Hippocampal formation (tissue), 2 donors: ENCODE results near the gene GUCY2D.
"Not testable (repeated sequence)": the region's sequence is repeated elsewhere in the genome, so short reads cannot be mapped to it uniquely, and the experiment has no call there.

Source experiments
- DNase-seq, 2 donors: peaks; one replicate each; lab custom pipeline; 2025; lab: John Stamatoyannopoulos, UW

Gene GUCY2D

DNA sequence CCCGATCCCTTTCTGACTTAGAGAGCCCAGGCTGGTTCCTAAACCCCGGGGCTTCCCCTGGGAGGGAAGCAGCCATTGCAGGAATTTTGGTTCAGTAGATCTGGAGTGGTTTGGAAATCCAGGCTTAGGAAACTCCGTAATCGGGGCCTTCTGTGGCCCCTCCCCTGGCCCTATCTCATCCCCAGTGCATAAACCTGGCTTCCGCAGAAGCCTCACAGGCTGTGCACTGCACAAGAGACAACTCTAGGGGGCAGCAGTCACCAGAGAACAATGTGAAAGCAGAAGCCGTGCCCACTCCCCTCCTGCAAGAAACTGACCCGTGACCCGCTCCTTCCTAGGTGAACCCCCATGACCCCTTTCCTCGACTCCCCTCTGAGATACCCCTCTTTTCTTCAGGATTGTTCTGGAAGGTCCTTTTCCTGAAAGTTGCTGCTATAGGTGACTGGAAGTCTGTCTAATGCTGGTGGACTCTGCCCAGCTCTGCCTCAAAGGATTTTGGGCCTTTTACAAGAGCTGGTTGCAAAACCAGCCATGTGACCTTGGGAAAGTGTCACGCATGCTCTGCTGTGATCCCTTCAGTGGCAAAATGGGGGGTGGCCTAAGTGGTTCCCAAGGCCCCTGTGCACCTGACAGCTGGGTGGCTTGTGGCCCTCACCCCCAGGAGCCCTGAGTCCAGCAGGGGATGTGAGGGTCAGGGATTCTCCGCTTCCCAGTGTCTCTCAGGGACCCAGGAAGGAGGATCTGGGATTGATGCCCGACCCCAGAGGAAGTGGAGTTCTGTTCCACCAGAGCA, 14.4 kb downstream of the GUCY2D start:
- DNase-seq, result peak; percentile 9 to 43

DNA sequence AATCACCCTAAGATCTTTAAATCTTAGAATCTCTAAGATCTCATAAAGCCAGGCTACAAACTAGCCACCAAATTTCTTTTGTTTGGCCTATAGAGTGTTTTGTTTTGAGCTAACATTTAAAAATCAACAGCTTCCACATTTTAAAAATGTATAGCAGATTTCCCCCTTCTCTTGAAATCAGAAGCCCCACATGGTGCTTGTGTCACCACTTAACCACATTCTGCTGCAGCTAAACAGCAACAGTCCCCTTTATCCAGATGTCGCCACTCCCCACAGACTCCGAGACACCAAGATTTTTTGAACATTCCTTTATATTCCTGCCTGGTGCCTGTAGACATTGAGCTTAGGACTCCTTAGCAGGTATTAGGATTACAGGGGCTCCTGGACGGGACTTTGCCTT, 16.0 kb downstream of the GUCY2D start:
- DNase-seq, result no peak

DNA sequence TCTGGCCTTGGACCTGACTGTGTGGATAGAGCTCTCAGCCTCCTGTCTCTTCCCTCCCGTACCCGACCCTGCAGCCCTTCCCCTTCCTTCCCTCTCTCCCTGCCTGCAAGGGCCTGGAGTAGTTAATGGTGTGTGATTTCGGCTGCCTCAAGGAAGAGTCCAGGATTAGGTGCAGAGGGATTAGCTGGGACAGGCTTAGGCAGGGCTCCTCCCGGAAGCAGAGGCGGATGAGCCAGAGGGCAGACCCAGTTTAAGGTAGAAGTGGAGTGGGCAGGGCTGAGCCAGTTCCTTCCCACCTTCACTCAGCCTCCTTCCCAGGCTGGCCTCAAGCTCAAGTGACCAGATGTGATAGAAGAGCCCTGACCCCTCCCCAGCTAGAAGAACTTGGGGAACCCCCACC, 16.8 kb downstream of the GUCY2D start:
- no peak for DNase-seq

DNA sequence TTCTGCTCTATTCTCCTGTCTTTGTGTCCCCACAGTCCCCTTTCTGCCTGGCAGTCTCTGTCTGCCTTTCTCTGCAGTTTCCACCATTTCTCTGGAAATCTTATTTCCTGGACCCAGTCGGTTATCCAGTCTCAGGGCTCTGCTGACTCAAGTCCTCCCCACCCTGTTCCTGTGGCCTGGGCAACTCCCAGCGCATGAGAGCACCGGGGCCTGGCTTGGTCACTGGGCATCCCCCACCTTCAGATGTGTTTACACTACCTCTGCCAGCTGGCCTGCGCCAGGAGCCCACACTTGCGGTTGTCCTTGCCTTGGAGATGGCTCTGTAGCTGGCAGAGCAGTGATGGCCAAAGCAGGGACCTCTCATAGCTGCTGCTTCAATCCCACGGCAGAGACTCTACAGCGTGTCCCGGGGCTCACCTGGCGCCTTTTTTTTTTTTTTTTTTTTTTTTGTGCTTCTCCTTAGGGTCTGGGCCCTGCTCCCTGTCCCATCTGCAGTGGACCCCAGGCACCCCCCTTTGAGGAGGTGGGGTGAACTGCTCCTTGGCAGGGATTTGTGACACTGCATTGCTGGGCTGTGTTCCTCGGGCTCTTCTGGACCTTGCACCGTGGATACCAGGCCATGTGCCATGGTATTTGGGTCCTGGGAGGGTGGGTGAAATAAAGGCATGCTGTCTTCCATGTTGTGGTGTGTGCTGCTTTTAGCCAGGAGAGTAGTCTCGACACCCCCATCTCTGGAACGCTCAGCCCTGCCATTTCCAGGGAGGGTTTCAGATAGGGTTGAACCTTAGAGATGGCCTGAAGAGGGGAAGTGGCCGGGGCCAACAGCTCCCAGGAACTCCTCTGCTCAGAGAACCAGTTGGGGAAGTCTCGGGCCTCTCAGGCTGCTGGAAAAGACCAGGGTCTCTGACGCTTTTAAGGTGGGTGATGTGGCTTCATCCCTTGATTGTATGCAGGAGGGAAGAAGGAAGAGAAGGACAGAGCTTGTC, 17.5 kb downstream of the GUCY2D start:
- no peak for DNase-seq

DNA sequence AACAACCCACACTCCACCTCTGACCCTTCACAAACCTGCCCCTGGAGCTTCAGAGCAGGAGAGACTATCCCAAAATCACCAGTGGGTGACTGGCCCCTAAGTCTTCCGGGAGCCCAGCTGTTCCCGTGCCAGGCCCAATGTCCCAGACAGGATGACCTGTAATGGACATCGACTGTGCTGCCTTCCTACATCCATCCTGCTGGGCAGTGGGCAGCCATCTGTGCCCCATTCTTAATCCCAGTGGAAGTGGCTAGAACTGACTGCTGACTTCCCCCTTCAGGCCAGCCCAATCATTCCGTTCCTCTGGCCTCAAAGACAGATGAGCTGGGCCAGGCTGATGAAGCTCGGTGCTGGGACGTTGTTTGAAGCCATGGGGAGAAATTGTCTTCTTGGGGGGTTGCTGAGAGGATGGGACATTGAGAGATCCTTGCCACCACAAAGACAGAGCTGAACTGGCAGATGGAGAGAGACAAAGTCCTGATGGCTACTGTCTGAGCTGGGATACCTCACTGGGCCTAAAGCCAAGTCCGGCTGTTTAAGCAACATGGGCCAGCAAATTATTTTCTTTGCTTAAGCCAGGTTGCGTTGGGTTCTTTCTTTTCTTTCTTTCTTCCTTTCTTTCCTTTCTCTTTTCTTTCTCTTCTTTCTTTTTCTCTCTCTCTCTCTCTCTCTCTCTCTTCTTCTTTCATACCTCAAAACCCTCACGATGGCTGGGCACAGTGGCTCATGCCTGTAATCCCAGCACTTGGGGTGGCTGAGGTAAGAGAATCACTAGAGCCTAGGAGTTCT, 18.6 kb downstream of the GUCY2D start:
- no peak for DNase-seq

DNA sequence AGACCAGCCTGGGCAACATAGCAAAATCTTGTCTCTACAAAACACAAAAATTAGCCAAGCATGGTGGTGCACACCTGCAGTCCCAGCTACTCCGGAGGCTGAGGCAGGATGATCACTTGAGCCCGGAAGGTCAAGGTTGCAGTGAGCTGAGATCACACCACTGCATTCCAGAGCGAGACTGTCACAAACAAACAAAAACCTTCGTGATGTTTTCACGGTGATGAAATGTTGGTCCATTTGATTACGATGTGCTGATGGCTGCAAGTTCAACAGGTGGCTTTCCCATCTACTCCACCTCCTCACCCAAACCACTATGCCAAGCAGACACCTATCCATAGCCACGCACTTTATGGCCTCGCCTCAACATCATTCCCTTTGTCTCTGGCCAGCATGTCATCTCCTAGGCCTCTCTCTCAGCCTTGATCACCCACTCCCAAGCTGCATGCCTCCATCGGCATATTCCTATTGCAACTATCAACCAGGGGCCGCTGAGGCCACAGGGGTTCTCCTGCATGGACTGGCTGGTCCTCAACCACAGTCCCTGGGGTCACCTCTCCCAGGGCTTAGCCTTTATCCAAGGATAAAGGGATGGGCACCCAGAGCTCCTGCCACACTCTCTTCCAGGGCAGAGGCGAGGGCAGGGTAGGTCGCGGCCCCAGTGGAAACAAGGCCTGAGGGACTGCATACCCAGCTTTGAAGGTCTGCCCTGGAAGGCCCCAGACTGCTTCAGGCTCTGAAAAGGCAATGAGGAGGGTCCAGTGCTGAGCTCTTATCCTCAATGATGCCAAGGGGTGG, 19.3 kb downstream of the GUCY2D start:
- no peak for DNase-seq

DNA sequence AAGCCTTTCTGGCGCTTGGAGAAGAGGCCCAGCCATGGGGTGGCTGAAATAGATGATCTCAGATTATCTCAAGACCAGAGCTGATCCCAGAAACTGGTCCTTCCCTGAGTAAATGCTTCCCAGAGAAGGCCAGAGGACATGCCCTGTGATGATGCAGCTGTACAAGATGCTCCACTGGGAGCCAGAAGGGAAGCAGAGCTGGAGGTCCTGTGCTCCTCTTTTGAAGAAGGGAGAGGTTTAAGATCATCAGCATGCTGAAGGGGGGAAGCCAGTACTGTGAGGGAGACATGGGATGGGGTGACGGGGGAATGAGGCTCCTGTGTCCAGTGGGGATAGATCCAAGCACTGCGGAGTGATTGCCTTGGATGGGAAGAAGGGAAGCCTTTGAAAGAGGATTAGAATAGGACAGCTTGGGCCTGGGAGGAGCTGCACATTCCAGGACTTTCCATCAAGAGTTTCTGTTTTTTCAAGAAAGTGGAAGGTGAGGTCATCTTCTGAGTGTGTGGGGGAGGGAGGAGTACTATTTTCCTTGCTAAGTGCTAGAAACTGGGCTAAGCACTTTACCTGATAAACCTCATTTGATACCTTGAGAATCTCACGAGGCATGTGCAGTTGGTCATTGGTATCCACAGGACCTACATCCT, 20.1 kb downstream of the GUCY2D start:
- DNase-seq, result no peak

DNA sequence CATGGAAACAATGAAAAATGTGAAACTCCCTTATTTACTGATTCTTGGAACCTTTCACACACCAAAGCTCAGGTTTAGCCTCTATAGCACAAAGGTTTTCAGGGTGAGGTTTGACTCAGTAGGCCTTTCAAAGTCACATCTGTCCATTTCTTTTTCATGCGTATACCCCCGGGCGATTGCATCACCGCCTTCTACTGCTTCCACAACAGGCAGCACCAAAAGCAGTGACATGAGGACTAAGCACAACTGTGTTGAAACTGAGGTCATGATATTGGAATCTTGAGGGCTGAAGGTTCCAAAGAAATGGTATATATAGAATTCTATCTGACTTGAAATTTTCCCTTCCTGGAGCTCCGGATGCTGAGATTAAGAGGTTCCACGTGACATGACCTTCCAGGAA, 21.7 kb downstream of the GUCY2D start:
- DNase-seq, result not testable (repeated sequence)

DNA sequence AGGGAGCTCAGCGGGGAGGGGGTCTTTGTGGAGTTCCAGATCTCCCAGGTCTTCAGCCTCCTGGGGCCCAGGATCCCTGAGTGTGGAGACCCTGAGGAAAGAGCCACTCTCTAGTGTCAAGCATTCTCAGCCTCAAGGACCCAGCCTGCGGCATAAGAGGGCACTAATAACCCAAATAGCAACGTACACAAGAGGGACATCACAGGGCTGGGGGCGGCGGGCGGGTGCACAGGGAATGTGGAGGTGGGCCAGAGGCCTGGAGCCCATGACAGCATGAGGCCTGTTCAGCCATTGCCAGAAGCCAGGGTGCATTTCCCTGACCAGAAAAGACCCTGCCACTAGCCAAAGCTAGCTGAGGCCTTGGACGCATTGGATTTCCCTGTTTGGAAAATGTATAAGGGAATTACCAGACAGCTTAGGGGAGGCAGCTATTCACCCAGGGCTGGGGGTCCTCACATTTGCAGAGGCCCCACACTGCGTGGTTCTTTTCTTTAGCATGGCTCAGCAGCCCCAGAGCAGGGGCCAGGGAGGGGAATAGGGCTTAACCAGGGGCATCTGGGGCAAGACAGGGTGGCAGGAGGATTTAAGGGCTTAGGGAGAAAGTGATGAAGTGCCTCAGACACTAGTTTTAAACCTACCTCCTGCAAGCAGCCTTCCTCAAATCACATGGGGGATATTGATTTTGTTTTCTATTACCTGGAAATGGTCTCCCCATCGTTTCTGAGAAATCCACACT, 22.9 kb downstream of the GUCY2D start:
- DNase-seq, result no peak

DNA sequence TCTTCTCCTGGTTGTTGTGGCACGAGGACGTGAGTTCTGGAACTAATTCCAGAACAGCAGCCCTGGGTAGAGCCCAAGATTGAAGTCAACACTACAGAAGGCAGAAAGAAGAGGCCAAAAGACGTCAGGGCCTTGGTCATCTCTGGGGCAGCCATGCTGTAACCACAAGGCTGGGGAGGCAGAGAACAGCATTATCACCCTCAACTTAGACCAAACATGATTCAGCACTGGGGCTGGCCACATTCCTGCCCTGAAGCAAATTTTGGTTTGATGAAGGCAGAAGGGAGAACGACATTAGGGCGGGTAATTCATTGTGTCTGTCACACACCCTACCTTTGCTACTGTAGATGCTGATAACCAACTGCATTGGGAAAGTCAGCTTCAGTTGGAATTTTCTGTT, 26.7 kb downstream of the GUCY2D start:
- no peak for DNase-seq

DNA sequence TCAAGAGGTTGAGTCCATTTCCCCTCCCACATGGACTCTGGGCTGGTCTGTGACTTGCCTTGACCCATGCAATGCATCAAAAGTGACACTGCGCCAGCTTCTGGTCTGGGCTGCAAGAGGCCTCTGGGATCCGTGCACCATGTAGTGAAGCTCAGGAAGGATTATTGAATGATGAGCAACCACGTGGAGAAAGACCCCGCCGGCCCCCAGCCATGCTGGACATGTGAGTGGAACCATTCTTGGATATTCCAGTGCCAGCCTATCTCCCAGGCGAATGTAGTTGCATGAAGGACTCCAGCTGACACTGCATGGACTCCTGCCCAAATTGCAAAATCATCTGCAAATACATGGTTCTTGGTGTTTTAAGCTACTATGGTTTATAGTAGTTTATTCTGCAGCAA, 28.8 kb downstream of the GUCY2D start:
- no peak for DNase-seq

DNA sequence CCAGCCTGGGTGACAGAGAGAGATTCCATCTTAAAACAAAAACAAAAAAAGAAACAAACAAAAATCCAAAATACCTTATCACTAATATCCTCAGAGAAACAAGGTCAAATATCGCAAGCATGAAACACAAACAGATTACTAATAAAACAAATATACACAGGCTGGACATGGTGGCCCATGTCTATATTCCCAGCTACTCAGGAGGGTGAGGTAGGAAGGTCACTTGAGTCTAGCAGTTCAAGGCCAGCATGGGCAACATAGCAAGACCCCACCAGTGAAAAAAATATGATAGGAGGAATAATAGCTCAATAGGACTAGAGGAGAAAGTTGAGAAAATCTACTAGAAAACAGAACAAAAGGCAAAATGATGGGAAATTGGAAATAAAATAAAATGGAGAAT, 29.5 kb downstream of the GUCY2D start:
- no peak for DNase-seq

DNA sequence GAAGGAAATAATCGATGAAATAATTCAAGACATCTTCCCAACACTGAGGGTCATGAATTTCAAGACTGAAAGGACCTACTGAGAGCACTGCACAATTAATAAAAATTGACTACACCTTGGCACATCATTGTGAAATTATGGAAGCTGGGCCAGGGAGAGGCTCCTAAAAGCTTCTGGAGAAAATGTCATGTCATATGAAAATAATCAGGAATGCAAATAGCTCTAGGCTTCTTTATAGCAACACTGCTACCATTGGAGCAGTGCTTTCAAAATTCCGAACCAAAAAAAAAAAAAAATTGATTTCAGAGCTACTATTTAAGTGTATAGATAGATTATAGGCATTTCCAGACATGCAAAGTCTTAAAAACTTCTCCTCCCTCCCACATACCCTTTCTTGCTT, 30.0 kb downstream of the GUCY2D start:
- no peak for DNase-seq

DNA sequence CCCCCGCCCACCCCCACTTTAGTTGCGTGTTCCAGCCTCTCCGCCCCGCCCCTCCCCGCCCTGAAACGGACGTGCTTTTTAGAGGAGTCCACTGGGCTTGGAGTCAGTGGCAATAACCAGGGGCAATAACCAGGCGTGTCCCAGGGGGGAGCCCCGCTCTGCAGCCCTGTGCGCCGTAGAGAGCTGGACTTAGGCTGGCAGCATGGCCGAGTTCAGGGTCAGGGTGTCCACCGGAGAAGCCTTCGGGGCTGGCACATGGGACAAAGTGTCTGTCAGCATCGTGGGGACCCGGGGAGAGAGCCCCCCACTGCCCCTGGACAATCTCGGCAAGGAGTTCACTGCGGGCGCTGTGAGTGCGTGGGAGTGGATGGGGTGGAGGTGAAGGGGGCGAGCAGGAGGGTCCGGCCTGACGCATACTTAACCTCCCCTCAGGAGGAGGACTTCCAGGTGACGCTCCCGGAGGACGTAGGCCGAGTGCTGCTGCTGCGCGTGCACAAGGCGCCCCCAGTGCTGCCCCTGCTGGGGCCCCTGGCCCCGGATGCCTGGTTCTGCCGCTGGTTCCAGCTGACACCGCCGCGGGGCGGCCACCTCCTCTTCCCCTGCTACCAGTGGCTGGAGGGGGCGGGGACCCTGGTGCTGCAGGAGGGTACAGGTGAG, 36.7 kb downstream of the GUCY2D start, which contains the start of gene ALOX15B:
Gene ALOX15B, plus strand, starts transcription at position 106 of the 657 bp plus-strand sequence. Its CDS starts 97 bp downstream, at position 203.
- no peak for DNase-seq

DNA sequence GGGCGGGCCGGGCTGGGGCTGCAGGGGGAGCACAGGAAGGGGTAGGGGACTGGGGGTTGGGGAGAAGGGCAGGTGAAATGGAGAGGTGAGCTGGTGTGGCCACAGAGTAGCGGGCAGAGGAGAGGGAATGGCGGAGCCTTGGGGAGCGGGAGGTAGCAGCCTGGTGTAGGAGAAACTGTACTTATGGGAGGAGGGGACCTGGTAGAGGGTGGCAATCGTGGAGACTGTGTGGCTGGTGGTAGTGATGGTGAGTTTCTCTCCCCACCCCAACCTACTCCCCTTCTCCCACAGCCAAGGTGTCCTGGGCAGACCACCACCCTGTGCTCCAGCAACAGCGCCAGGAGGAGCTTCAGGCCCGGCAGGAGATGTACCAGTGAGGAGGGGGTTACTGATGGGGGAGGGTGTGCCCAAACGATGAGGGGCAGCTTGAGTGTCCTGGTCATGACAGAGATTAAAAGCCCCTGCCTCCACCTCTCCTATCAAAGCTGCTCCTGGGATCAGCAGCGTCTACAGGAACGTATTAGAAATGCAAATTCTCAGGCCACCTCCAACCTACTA, 37.3 kb downstream of the GUCY2D start:
- DNase-seq, result no peak

DNA sequence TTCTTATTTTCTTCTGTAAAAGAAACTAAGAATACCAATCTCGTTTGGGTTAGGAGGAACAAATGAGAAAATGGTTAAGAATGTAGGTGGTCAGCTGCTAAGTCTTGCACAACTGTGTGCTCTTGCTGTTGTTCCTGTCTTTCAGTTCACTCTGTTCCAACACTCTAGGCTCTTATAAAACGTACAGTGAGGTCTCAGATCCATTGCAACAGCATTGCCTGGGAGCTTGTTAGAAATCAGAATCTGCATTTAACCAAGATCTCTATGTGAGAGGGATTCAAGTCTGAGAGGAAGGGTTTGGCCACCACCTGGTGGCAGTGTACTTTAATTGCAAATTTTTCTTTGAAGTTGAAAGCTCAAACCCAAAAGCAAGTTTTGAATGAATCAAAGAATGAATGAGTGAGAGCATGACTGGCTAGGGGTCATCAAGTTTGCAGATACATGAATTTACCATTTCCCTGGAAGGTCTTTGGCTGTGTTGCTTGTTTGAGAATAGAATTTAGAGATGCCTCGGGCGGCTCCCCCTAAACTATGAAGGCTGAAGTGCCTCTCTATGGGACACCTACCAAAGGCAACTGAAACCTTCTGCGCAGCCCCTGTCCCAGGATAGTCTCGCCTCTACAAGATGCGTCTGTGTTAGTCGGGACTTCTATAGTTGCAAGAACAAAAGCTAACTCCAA, 39.0 kb downstream of the GUCY2D start:
- peak; percentile 8 to 37 for DNase-seq

DNA sequence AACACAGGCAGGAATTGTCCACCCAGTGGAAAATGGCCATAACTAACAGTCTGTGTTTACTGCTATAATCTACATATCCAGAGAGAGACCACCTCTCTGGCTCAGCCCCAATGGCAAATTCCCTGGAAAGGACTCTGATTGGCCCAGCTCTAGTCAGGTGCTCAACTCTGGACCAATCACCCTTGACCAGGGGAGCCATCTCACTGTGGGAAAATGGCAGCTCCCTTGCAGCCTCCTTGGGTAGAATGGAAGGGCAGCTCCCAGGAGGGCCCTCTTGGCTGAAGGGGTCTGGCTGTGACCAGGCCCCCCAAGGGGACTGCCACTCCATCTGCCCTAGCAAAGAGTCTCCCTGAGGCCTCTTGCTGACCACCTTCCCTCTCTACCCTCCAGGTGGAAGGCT, 39.6 kb downstream of the GUCY2D start:
- no peak for DNase-seq
